WERI-Rb-1 (cell line): Measurements from ENCODE around the gene CSN3.
"Not testable (repeated sequence)": the region's sequence is repeated elsewhere in the genome, so short reads cannot be mapped to it uniquely, and the experiment has no call there.

Experiments
- DNase-seq: peaks from one replicate; pipeline ENCODE4 v3.0.0-alpha.2; 2020
- H3K27ac ChIP-seq: fragments of 250-450 bp; sonication (Bioruptor Pico); 2 replicates; pipeline ENCODE4 v1.5.1; 2020; ENCODE audit warnings: mild to moderate bottlenecking, moderate library complexity
- H3K27me3 ChIP-seq: fragments of 250-450 bp; sonication (Bioruptor Pico); 2 replicates; pipeline ENCODE4 v1.5.1; 2021; ENCODE audit warnings: mild to moderate bottlenecking, low read depth, moderate library complexity; ENCODE audit not compliant: insufficient read depth, severe bottlenecking
- H3K36me3 ChIP-seq: fragments of 250-450 bp; sonication (Bioruptor Pico); 2 replicates; pipeline ENCODE4 v1.5.1; 2020; ENCODE audit warnings: mild to moderate bottlenecking, moderate library complexity
- H3K4me3 ChIP-seq: 2 replicates; pipeline ENCODE4 v1.5.1; 2011; ENCODE audit warnings: low read depth, mild to moderate bottlenecking, control low read depth, low read length
- H3K9me3 ChIP-seq: fragments of 250-450 bp; sonication (Bioruptor Pico); 2 replicates; pipeline ENCODE4 v1.5.1; 2021; ENCODE audit warnings: mild to moderate bottlenecking, moderate library complexity; ENCODE audit not compliant: severe bottlenecking
- TF ChIP-seq, protein P1 (sequence below): IDR thresholded peaks from 2 replicates; pipeline ENCODE4 v1.5.1; 2011; ENCODE audit warnings: low read depth, mild to moderate bottlenecking, control low read depth, inconsistent platforms, low read length

The CSN3 gene

GRCh38 chr4:70221818-70222217 is 20.6 kb upstream of the CSN3 start:
- not testable (repeated sequence) for H3K27ac ChIP-seq, DNase-seq, H3K36me3 ChIP-seq, H3K9me3 ChIP-seq, H3K4me3 ChIP-seq, H3K27me3 ChIP-seq

- TF ChIP-seq, protein P1, sequence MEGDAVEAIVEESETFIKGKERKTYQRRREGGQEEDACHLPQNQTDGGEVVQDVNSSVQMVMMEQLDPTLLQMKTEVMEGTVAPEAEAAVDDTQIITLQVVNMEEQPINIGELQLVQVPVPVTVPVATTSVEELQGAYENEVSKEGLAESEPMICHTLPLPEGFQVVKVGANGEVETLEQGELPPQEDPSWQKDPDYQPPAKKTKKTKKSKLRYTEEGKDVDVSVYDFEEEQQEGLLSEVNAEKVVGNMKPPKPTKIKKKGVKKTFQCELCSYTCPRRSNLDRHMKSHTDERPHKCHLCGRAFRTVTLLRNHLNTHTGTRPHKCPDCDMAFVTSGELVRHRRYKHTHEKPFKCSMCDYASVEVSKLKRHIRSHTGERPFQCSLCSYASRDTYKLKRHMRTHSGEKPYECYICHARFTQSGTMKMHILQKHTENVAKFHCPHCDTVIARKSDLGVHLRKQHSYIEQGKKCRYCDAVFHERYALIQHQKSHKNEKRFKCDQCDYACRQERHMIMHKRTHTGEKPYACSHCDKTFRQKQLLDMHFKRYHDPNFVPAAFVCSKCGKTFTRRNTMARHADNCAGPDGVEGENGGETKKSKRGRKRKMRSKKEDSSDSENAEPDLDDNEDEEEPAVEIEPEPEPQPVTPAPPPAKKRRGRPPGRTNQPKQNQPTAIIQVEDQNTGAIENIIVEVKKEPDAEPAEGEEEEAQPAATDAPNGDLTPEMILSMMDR = no peak
- no peak within 1 kb of the TSS for H3K27ac ChIP-seq
- no peaks in the 10 kb centered on the region for H3K9me3 ChIP-seq
- H3K27me3 ChIP-seq = no peaks in the 10 kb centered on the region
- no peak within 1 kb of the TSS for H3K4me3 ChIP-seq
- no peak for DNase-seq
- H3K36me3 ChIP-seq = no peaks in the 10 kb centered on the region
Measured at GRCh38 chr4:70225824-70226223, 16.6 kb upstream of the CSN3 start, which contains the start of gene FDCSP. FDCSP (plus strand) TSS chr4:70226124; CDS start chr4:70231195, 5,071 bp downstream.

GRCh38 chr4:70236125-70236524 is 6.3 kb upstream of the CSN3 start:
- TF ChIP-seq, protein P1 = no peak
- H3K27me3 ChIP-seq = no peaks in the 10 kb centered on the region
- DNase-seq = no peak
- H3K9me3 ChIP-seq = no peaks in the 10 kb centered on the region
- no peak overlapping the region for H3K27ac ChIP-seq
- H3K4me3 ChIP-seq = no peak overlapping the region
- H3K36me3 ChIP-seq = no peaks in the 10 kb centered on the region

- Histone ChIP-seq H3K27ac (no peak overlapping the region), H3K36me3 (no peaks in the 10 kb centered on the region), H3K9me3 (no peaks in the 10 kb centered on the region), H3K27me3 (no peaks in the 10 kb centered on the region), H3K4me3 (no peak overlapping the region)
- TF ChIP-seq, protein P1 = no peak
- no peak for DNase-seq
Measured at GRCh38 chr4:70239131-70239883, 3.1 kb upstream of the CSN3 start.

- Histone ChIP-seq H3K36me3 (no peaks in the 10 kb centered on the region), H3K27me3 (no peaks in the 10 kb centered on the region), H3K4me3 (no peak overlapping the region), H3K27ac (no peak overlapping the region), H3K9me3 (no peaks in the 10 kb centered on the region)
- no peak for DNase-seq
- TF ChIP-seq, protein P1 = no peak
Measured at GRCh38 chr4:70239884-70240591, 2.4 kb upstream of the CSN3 start.

GRCh38 chr4:70243091-70243490 is 694 bp downstream of the CSN3 start:
- Histone ChIP-seq H3K9me3 (no peaks in the 10 kb centered on the region), H3K27ac (no peak overlapping the region), H3K4me3 (no peak overlapping the region), H3K27me3 (no peaks in the 10 kb centered on the region), H3K36me3 (no peaks in the 10 kb centered on the region)
- no peak for DNase-seq
- TF ChIP-seq, protein P1 = no peak
